Nephron (organoid): ENCODE measurements around the gene LRRC10B.

Source experiments
- H3K27ac Mint-ChIP-seq, 3 experiments: 2 replicates each; pipeline ENCODE4 v1.8.0; 2020; ENCODE audit warnings: mixed read lengths in 3 of 3, mild to moderate bottlenecking in 2 of 3, moderate library complexity in 1 of 3
- H3K27me3 Mint-ChIP-seq: 2 replicates; pipeline ENCODE4 v1.8.0; 2021; ENCODE audit warnings: low read depth, mild to moderate bottlenecking, moderate library complexity, mixed read lengths
- H3K36me3 Mint-ChIP-seq: 2 replicates; pipeline ENCODE4 v1.8.0; 2020; ENCODE audit warnings: low read depth, mixed read lengths
- H3K4me1 Mint-ChIP-seq: 2 replicates; pipeline ENCODE4 v1.8.0; 2020; ENCODE audit warnings: mixed read lengths
- H3K4me3 Mint-ChIP-seq, 3 experiments: 2 replicates each; pipeline ENCODE4 v1.8.0; 2020; ENCODE audit warnings: mild to moderate bottlenecking in 3 of 3, mixed read lengths in 3 of 3, moderate library complexity in 2 of 3
- H3K9me3 Mint-ChIP-seq: 2 replicates; pipeline ENCODE4 v1.8.0; 2020; ENCODE audit warnings: mixed read lengths
- CTCF ChIP-seq, 3 experiments: fragments of 200-600 bp; sonication (generic); IDR thresholded peaks; one replicate each; pipeline ENCODE4 v1.5.0; 2021; ENCODE audit warnings: antibody characterized with exemption in 3 of 3; ENCODE audit not compliant: unreplicated experiment in 3 of 3

Gene LRRC10B

GRCh38 chr11:61484541-61484940 is 24.0 kb upstream of the LRRC10B start:
- H3K9me3 Mint-ChIP-seq = no peaks in the 10 kb centered on the region
- peaks cover 46% of the 10 kb centered on the region for H3K4me1 Mint-ChIP-seq
- H3K27ac Mint-ChIP-seq = no peak overlapping the region
- H3K27me3 Mint-ChIP-seq = peaks cover 8% of the 10 kb centered on the region
- TF ChIP-seq CTCF (IDR thresholded peaks at IDR 0.05; ENCODE audit: unreplicated experiment in 3 of 3) = no peak
- H3K36me3 Mint-ChIP-seq = no peaks in the 10 kb centered on the region
- no peak overlapping the region for H3K4me3 Mint-ChIP-seq

- no peak for TF ChIP-seq CTCF (IDR thresholded peaks at IDR 0.05; ENCODE audit: unreplicated experiment in 3 of 3)
- Mint-ChIP-seq H3K9me3 (no peaks in the 10 kb centered on the region), H3K27ac (no peak overlapping the region), H3K4me1 (peaks cover 51% of the 10 kb centered on the region), H3K36me3 (no peaks in the 10 kb centered on the region), H3K27me3 (peaks cover 8% of the 10 kb centered on the region), H3K4me3 (no peak overlapping the region)
Measured at GRCh38 chr11:61485080-61485479, 23.5 kb upstream of the LRRC10B start.

GRCh38 chr11:61486011-61486620 is 22.4 kb upstream of the LRRC10B start:
- H3K27me3 Mint-ChIP-seq = peaks cover 8% of the 10 kb centered on the region
- TF ChIP-seq CTCF (IDR thresholded peaks at IDR 0.05; ENCODE audit: unreplicated experiment in 3 of 3) = no peak
- H3K4me1 Mint-ChIP-seq = peaks cover 50% of the 10 kb centered on the region
- H3K9me3 Mint-ChIP-seq = no peaks in the 10 kb centered on the region
- no peaks in the 10 kb centered on the region for H3K36me3 Mint-ChIP-seq
- H3K27ac Mint-ChIP-seq = peak overlapping the region in 2 of 3 experiments; percentile 26 to 47
- peak overlapping the region in 1 of 3 experiments; percentile 17 for H3K4me3 Mint-ChIP-seq

- Mint-ChIP-seq H3K36me3 (no peaks in the 10 kb centered on the region), H3K9me3 (no peaks in the 10 kb centered on the region), H3K27me3 (peaks cover 8% of the 10 kb centered on the region), H3K4me1 (peaks cover 45% of the 10 kb centered on the region), H3K27ac (peak overlapping the region in 2 of 3 experiments; percentile 26 to 47), H3K4me3 (peak overlapping the region in 1 of 3 experiments; percentile 28)
- no peak for TF ChIP-seq CTCF (IDR thresholded peaks at IDR 0.05; ENCODE audit: unreplicated experiment in 3 of 3)
Measured at GRCh38 chr11:61486779-61487178, 21.8 kb upstream of the LRRC10B start.

GRCh38 chr11:61487342-61488025 is 21.1 kb upstream of the LRRC10B start:
- Mint-ChIP-seq H3K9me3 (no peaks in the 10 kb centered on the region), H3K36me3 (no peaks in the 10 kb centered on the region), H3K4me3 (peak overlapping the region in 2 of 3 experiments; percentile 4 to 28), H3K4me1 (peaks cover 51% of the 10 kb centered on the region), H3K27ac (peak overlapping the region in 2 of 3 experiments; percentile 14 to 18), H3K27me3 (peaks cover 8% of the 10 kb centered on the region)
- TF ChIP-seq CTCF (IDR thresholded peaks at IDR 0.05; ENCODE audit: unreplicated experiment in 3 of 3) = no peak
